ENCODE measurements around the gene PTGFRN.
"Not testable (repeated sequence)": the region's sequence is repeated elsewhere in the genome, so short reads cannot be mapped to it uniquely, and the experiment has no call there.

The PTGFRN gene

GRCh38 chr1:116971965-116972673, 62.4 kb downstream of the PTGFRN start:
- no peak for DNase-seq (ENCODE audit: low read depth)

- no peak for DNase-seq (ENCODE audit: low read depth)
Measured at GRCh38 chr1:116972674-116973030, 62.9 kb downstream of the PTGFRN start.

DNA sequence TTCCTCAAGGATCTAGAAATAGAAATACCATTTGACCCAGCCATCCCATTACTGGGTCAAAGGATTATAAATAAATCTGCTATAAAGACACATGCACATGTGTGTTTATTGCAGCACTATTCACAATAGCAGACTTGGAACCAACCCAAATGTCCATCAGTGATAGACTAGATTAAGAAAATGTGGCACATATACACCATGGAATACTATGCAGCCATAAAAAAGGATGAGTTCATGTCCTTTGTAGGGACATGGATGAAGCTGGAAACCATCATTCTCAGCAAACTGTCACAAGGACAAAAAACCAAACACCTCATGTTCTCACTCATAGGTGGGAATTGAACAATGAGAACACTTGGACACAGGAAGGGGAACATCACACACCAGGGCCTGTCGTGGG, 70.6 kb downstream of the PTGFRN start:
- not testable (repeated sequence) for DNase-seq (ENCODE audit: low read depth)

DNA sequence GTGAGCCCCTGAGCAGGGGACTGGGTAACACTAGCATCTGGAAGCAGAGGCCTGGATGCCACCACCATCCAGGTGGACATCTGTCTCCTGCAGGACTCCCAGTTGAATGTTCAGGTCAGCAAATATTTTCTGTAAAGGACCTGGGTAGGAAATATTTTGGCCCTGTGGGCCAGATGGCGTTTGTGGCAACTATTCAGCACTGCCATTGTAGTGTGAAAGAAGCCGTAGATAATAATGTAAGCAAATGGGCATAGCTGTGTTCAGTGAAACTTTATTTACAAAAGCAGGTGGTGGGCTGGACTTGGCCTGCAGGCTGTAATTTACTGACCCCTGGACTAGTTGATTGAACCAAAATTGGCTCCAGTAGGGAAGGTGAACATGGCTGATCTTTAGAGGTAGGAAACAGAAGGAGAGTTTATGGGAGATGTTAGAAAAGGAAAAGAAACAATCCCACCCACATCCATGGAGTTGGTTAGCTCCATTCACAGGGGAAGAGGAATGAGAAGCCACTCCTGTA, 71.9 kb downstream of the PTGFRN start:
- DNase-seq (ENCODE audit: low read depth): no peak

DNA sequence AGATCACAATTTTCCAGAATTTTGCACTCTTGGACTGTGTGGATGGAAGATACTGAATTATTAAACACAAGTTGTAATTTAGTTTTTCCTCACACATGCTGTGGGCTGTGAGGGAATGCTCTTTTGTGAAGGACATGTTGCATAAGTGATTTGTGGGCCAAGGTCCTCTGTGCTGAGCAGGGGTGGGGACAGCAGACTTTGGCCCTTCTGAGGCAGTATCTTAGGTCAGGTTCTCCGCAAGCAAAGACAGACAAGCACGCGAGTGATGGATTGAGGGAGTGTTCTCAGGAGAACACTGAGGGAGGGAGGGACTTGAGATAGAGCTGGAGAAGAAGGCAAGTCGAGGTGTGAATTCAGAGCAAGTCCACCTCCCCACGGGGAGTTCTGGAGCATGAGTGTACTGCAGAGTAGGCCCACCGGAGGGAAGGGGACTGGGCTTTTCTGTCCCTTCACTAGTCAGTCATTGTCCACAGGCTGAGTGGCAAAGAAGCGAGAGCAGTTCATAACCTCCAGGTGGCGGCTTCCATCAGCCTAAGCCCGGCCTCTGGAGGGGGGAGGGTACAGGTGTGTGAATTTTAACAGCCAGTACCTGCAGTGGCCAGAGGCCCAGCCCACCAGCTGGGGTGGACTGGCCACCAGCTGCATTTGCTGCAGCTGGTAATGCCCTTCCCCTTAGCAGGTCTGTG, 72.7 kb downstream of the PTGFRN start:
- no peak for DNase-seq (ENCODE audit: low read depth)

DNA sequence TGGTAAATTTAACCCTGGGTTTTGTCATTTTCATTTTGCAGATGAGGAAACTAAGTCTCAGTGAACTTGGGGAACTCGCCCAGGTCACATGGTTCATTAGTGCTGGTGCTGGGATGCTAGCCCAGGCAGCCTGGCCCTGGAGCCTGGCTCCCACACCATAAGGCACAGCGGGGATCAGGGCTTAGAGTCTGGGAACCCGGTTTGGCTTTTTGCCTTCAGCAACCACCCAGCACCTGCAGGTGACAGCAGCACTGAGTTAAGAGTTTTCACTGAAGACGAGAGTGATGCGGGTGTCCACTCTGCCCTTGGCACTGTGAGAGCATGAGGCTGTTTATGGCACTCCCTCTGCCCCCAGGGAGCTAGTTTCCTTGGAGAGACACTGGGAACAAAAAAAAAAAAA, 73.4 kb downstream of the PTGFRN start:
- DNase-seq (ENCODE audit: low read depth): no peak

- DNase-seq (ENCODE audit: low read depth): no peak
Measured at GRCh38 chr1:116983678-116984077, 74.0 kb downstream of the PTGFRN start.

DNA sequence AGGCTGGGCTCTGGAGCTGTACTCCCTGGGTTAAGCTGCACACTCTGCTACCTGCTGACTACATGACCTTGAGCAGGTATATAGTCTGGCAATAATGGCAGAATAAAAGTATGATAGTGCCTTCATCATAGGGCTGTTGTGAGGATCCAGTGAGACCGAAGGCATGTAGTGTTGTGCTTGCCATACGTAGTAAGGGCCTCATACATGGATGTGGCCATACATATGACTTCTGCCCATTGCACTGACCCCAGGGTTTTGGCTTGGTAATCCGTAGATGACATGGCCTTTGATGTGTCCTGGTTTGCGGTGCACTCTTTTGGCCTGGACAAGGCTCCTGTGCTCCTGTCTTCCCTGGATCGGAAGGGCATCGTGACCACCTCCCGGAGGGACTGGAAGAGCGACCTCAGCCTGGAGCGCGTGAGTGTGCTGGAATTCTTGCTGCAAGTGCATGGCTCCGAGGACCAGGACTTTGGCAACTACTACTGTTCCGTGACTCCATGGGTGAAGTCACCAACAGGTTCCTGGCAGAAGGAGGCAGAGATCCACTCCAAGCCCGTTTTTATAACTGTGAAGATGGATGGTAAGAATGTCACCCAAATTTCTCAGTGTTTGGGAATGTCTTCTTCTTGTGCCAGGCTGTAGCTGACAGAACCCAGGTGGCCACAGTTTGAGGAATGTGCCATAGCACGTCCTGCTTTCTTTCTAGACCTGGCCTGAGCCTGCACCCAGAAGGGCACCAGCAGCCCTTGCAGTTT, 74.9 kb downstream of the PTGFRN start:
- DNase-seq (ENCODE audit: low read depth): no peak

- peak; percentile 29 for DNase-seq (ENCODE audit: low read depth)
Measured at GRCh38 chr1:116986421-116987255, 76.9 kb downstream of the PTGFRN start.

GRCh38 chr1:116987256-116987555, 77.5 kb downstream of the PTGFRN start:
- peak; percentile 57 for DNase-seq (ENCODE audit: low read depth)

- no peak for DNase-seq (ENCODE audit: low read depth)
Measured at GRCh38 chr1:116988248-116988647, 78.5 kb downstream of the PTGFRN start.

DNA sequence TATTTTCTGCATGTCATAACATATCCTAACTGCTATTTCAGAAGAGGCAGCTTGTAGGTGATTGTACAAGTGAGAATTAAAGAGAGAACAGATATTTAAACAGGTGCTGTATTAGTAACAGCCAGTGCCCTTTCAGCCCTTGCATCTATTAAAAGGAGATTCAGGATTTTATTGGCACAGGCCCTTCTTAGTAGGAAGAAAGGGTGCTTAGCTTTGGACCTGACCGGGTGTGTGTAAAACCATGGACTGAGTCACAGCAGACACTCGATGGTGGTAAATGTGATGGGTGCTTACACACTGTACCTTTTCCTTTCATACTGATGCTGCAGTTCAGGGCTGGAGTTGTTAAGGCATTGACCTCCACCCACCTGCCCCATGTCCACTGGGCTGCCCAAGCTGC, 79.2 kb downstream of the PTGFRN start:
- DNase-seq (ENCODE audit: low read depth): no peak

GRCh38 chr1:116989835-116990234, 80.1 kb downstream of the PTGFRN start:
- no peak for DNase-seq (ENCODE audit: low read depth)

DNA sequence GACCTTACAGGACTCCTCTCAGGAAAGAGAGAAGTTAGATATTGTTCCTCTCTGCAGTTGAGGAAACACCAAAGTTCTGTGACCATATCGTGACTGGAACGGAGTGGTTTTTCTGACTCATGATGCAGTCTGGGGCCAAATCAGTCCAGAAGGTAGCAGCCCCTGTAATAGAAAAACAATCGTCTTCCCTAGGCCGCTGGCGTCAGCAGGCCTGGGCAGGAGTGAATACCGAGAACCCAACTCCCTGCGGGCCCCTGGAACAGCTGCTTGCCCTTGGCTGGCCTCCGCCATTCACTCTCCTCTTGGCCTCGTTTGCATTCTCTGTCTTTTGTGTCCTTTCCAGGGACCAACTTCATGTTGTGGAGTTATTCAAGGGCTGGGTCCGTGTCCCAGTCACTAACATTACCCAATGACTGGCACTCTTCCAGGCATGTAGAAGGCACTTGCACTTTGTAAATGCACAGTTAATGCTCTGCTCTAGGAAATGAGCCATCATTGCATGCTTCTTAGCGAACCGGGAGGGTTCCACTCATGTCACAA, 81.0 kb downstream of the PTGFRN start:
- no peak for DNase-seq (ENCODE audit: low read depth)

- no peak for DNase-seq (ENCODE audit: low read depth)
Measured at GRCh38 chr1:116991171-116991845, 81.6 kb downstream of the PTGFRN start.

GRCh38 chr1:116991918-116992317, 82.2 kb downstream of the PTGFRN start:
- no peak for DNase-seq (ENCODE audit: low read depth)

DNA sequence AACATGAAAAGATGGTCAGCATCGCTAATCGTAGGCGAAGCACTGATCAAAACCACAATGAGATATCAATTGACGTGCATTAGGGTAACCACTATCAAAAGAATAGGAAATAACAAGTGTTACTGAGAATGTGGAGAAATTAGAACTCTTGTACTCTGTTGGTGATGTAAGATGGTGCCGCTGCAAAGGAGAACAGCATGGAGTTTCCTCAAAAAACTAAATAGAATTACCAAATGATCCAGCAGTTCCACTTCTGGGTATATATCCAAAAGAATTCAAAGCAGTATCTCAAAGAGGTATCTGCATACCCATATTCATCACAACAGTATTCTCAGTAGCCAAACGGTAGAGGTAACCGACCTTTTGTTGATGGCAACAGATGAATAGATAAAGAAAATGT, 83.6 kb downstream of the PTGFRN start:
- no peak for DNase-seq (ENCODE audit: low read depth)

GRCh38 chr1:116994411-116994810, 84.7 kb downstream of the PTGFRN start:
- no peak for DNase-seq (ENCODE audit: low read depth)

GRCh38 chr1:116997066-116997465, 87.3 kb downstream of the PTGFRN start:
- no peak for DNase-seq (ENCODE audit: low read depth)

DNA sequence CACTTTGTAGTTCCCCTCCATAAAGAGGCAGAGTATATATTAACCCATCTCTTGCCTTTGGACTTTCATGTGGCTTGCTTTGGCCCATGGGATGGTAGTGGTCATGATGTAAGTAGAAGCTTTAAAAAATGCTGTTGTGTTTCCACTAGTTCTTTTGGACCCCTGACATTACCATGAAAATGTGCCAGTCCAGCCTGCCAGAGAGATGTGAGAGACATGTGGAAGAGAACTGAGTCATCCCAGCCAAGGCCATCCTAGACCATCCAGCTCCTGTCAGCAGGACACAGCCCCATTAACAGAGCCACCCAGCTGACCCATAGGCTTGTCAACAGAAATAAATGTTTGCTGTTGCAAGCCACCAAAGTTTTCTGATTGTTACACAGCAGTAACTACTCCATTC, 87.9 kb downstream of the PTGFRN start:
- DNase-seq (ENCODE audit: low read depth): no peak

- no peak for DNase-seq (ENCODE audit: low read depth)
Measured at GRCh38 chr1:116999596-116999995, 89.9 kb downstream of the PTGFRN start.
